HG03565 (cell line): ENCODE measurements around the gene SLC9A2.

ENCODE experiments used
- ATAC-seq: cut with Tn5 transposase; IDR thresholded peaks from one replicate; pipeline ENCODE4 v1.9.1; 2021; ENCODE audit warnings: mild to moderate bottlenecking, moderate library complexity; ENCODE audit not compliant: unreplicated experiment

SLC9A2 gene

GRCh38 chr2:102669401-102669800 is 50.0 kb downstream of the SLC9A2 start:
- ATAC-seq: no peak

GRCh38 chr2:102672107-102672776 is 52.9 kb downstream of the SLC9A2 start:
- no peak for ATAC-seq

GRCh38 chr2:102674370-102674769 is 55.0 kb downstream of the SLC9A2 start:
- ATAC-seq: no peak

- no peak for ATAC-seq
Measured at GRCh38 chr2:102674836-102675235, 55.5 kb downstream of the SLC9A2 start.

- no peak for ATAC-seq
Measured at GRCh38 chr2:102677244-102678215, 58.2 kb downstream of the SLC9A2 start.

GRCh38 chr2:102678442-102678841 is 59.1 kb downstream of the SLC9A2 start:
- no peak for ATAC-seq

GRCh38 chr2:102686479-102687439 is 67.4 kb downstream of the SLC9A2 start:
- peak; percentile 63 for ATAC-seq

GRCh38 chr2:102690012-102690411 is 70.7 kb downstream of the SLC9A2 start:
- ATAC-seq: no peak

GRCh38 chr2:102696463-102696862 is 77.1 kb downstream of the SLC9A2 start:
- no peak for ATAC-seq

GRCh38 chr2:102698369-102699111 is 79.2 kb downstream of the SLC9A2 start:
- no peak for ATAC-seq

GRCh38 chr2:102703305-102703704 is 84.0 kb downstream of the SLC9A2 start:
- no peak for ATAC-seq

- ATAC-seq: no peak
Measured at GRCh38 chr2:102703748-102704147, 84.4 kb downstream of the SLC9A2 start.

- no peak for ATAC-seq
Measured at GRCh38 chr2:102704531-102704930, 85.2 kb downstream of the SLC9A2 start.

GRCh38 chr2:102707796-102708695 is 88.7 kb downstream of the SLC9A2 start:
- ATAC-seq: no peak

GRCh38 chr2:102708847-102709559 is 89.7 kb downstream of the SLC9A2 start:
- no peak for ATAC-seq

- ATAC-seq: no peak
Measured at GRCh38 chr2:102717308-102718018, 98.1 kb downstream of the SLC9A2 start.

- no peak for ATAC-seq
Measured at GRCh38 chr2:102718387-102719316, 99.3 kb downstream of the SLC9A2 start.
